RWPE2 (cell line): ENCODE data around the gene SLC22A17.
"Not testable (repeated sequence)": the region's sequence is repeated elsewhere in the genome, so short reads cannot be mapped to it uniquely, and the experiment has no call there.

Experiments used
- ATAC-seq: fragments of 200-7000 bp; cut with Tn5 transposase; 3 replicates; pipeline ENCODE4 v1.9.1; 2021; ENCODE audit warnings: low read depth
- DNase-seq: peaks from one replicate; pipeline ENCODE4 v3.0.0-alpha.2; 2020; ENCODE audit warnings: low spot score
- H3K27ac ChIP-seq: fragments of 450-650 bp; 2 replicates; pipeline ENCODE4 v1.5.1; 2017; ENCODE audit warnings: mild to moderate bottlenecking; ENCODE audit not compliant: poor library complexity, severe bottlenecking
- H3K27me3 ChIP-seq: fragments of 250-450 bp; sonication (Bioruptor Pico); 2 replicates; pipeline ENCODE4 v1.5.1; 2021; ENCODE audit warnings: mild to moderate bottlenecking, moderate library complexity; ENCODE audit not compliant: insufficient read depth, poor library complexity, severe bottlenecking
- H3K36me3 ChIP-seq: fragments of 250-450 bp; sonication (Bioruptor Pico); 2 replicates; pipeline ENCODE4 v1.5.1; 2020; ENCODE audit warnings: low read depth, mild to moderate bottlenecking, moderate library complexity
- H3K4me1 ChIP-seq: fragments of 250-450 bp; sonication (Bioruptor Pico); 2 replicates; pipeline ENCODE4 v1.5.1; 2021; ENCODE audit warnings: mild to moderate bottlenecking, moderate library complexity; ENCODE audit not compliant: insufficient read depth, poor library complexity, severe bottlenecking
- H3K4me3 ChIP-seq: fragments of 250-450 bp; sonication (Bioruptor Pico); 2 replicates; pipeline ENCODE4 v1.5.1; 2021; ENCODE audit warnings: mild to moderate bottlenecking, moderate library complexity; ENCODE audit not compliant: severe bottlenecking
- H3K9me3 ChIP-seq: fragments of 250-450 bp; sonication (Bioruptor Pico); 2 replicates; pipeline ENCODE4 v1.5.1; 2021; ENCODE audit warnings: mild to moderate bottlenecking, moderate library complexity; ENCODE audit not compliant: severe bottlenecking
- CTCF ChIP-seq: fragments of 450-650 bp; IDR thresholded peaks from one replicate; pipeline ENCODE4 v1.5.1; 2017; ENCODE audit warnings: mild to moderate bottlenecking, moderate library complexity; ENCODE audit not compliant: poor library complexity, severe bottlenecking

SLC22A17 gene

GRCh38 chr14:23389396-23389795, 36.7 kb upstream of the SLC22A17 start:
- no peaks in the 10 kb centered on the region for H3K36me3 ChIP-seq
- H3K4me3 ChIP-seq: no peak overlapping the region
- peaks cover 3% of the 10 kb centered on the region for H3K27me3 ChIP-seq
- no peak for ATAC-seq
- no peaks in the 10 kb centered on the region for H3K9me3 ChIP-seq
- H3K4me1 ChIP-seq: no peaks in the 10 kb centered on the region
- DNase-seq: no peak
- no peak for TF ChIP-seq CTCF
- H3K27ac ChIP-seq: no peak overlapping the region

- TF ChIP-seq CTCF: no peak
- no peak for ATAC-seq
- Histone ChIP-seq H3K9me3 (no peaks in the 10 kb centered on the region), H3K4me1 (no peaks in the 10 kb centered on the region), H3K27me3 (no peaks in the 10 kb centered on the region), H3K36me3 (no peaks in the 10 kb centered on the region), H3K27ac (no peak overlapping the region), H3K4me3 (no peak overlapping the region)
- DNase-seq: no peak
These were observed 36.3 kb upstream of the SLC22A17 start for GRCh38 chr14:23388996-23389395.

- H3K4me3 ChIP-seq: no peak overlapping the region
- no peak for TF ChIP-seq CTCF
- no peaks in the 10 kb centered on the region for H3K9me3 ChIP-seq
- no peaks in the 10 kb centered on the region for H3K27me3 ChIP-seq
- no peaks in the 10 kb centered on the region for H3K4me1 ChIP-seq
- DNase-seq (no peak), ATAC-seq (no peak)
- H3K36me3 ChIP-seq: no peaks in the 10 kb centered on the region
- H3K27ac ChIP-seq: no peak overlapping the region
These were observed 35.5 kb upstream of the SLC22A17 start for GRCh38 chr14:23387916-23388882.

GRCh38 chr14:23386999-23387398, 34.3 kb upstream of the SLC22A17 start:
- H3K4me3 ChIP-seq: no peak overlapping the region
- no peak for TF ChIP-seq CTCF
- no peaks in the 10 kb centered on the region for H3K4me1 ChIP-seq

GRCh38 chr14:23386266-23386657, 33.6 kb upstream of the SLC22A17 start:
- H3K4me3 ChIP-seq, ATAC-seq, H3K9me3 ChIP-seq, H3K4me1 ChIP-seq, H3K27ac ChIP-seq, H3K27me3 ChIP-seq, H3K36me3 ChIP-seq: not testable (repeated sequence)
- DNase-seq: peak; percentile 56

More at GRCh38 chr14:23386999-23387398, 34.3 kb upstream of the SLC22A17 start:
- Histone ChIP-seq H3K27me3 (no peaks in the 10 kb centered on the region), H3K36me3 (no peaks in the 10 kb centered on the region), H3K9me3 (no peaks in the 10 kb centered on the region), H3K27ac (no peak overlapping the region)
- ATAC-seq (no peak), DNase-seq (no peak)
